Neutrophil (primary cell): ENCODE results near the gene AMDHD2.

Source experiments
- H3K27ac ChIP-seq: fragments of 200-600 bp; sonication (generic); 2 replicates; pipeline ENCODE4 v1.5.1; 2016; ENCODE audit warnings: mild to moderate bottlenecking, moderate library complexity
- H3K27me3 ChIP-seq: fragments of 200-600 bp; sonication (generic); 2 replicates; pipeline ENCODE4 v1.6.0; 2016; ENCODE audit warnings: mild to moderate bottlenecking
- H3K36me3 ChIP-seq: fragments of 200-600 bp; sonication (generic); 2 replicates; pipeline ENCODE4 v1.5.1; 2017
- H3K4me1 ChIP-seq, 2 experiments: fragments of 200-600 bp in 1 of 2; sonication (generic) in 1 of 2; 1 replicate in 1 of 2; 2 replicates in 1 of 2; pipeline versions ENCODE4 v1.5.1 to v1.6.1; 2013 to 2016; ENCODE audit warnings: low read depth in 1 of 2, low read length in 1 of 2, mild to moderate bottlenecking in 1 of 2, moderate library complexity in 1 of 2; ENCODE audit not compliant: control insufficient read depth in 1 of 2, insufficient read depth in 1 of 2
- H3K4me3 ChIP-seq, 2 experiments: fragments of 200-600 bp in 1 of 2; sonication (generic) in 1 of 2; 1 replicate in 1 of 2; 2 replicates in 1 of 2; pipeline ENCODE4 v1.5.1; 2013 to 2016; ENCODE audit warnings: low read depth in 1 of 2, low read length in 1 of 2, mild to moderate bottlenecking in 1 of 2, moderate library complexity in 1 of 2
- H3K9me3 ChIP-seq: fragments of 200-600 bp; sonication (generic); 2 replicates; pipeline ENCODE4 v1.5.1; 2016
- TF ChIP-seq, protein P1 (sequence below): fragments of 200-600 bp; sonication (generic); IDR thresholded peaks from 2 replicates; pipeline ENCODE4 v1.5.1; 2016; ENCODE audit warnings: antibody characterized with exemption

AMDHD2 gene

DNA sequence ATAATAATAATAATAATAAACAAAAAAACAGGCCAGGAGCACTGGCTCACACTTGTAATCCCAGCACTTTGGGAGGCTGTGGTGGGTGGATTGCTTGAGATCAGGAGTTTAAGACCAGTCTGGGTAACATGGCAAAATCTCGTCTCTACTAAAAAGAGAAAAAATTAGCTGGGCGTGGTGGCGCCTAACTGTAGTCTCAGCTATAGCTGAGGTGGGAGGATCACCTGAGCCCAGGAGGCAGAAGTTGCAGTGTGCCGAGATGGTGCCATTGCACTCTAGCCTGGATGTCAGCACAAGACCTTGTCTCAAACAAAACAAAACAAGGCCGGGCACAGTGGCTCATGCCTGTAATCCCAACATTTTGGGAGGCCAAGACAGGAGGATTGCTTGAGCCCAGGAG, 25.1 kb upstream of the AMDHD2 start:
- TF ChIP-seq, protein P1, sequence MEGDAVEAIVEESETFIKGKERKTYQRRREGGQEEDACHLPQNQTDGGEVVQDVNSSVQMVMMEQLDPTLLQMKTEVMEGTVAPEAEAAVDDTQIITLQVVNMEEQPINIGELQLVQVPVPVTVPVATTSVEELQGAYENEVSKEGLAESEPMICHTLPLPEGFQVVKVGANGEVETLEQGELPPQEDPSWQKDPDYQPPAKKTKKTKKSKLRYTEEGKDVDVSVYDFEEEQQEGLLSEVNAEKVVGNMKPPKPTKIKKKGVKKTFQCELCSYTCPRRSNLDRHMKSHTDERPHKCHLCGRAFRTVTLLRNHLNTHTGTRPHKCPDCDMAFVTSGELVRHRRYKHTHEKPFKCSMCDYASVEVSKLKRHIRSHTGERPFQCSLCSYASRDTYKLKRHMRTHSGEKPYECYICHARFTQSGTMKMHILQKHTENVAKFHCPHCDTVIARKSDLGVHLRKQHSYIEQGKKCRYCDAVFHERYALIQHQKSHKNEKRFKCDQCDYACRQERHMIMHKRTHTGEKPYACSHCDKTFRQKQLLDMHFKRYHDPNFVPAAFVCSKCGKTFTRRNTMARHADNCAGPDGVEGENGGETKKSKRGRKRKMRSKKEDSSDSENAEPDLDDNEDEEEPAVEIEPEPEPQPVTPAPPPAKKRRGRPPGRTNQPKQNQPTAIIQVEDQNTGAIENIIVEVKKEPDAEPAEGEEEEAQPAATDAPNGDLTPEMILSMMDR: no peak
- no peak overlapping the region for H3K27ac ChIP-seq
- H3K36me3 ChIP-seq: peaks cover 16% of the 10 kb centered on the region
- no peak overlapping the region for H3K4me3 ChIP-seq
- H3K9me3 ChIP-seq: no peaks in the 10 kb centered on the region
- no peaks in the 10 kb centered on the region for H3K27me3 ChIP-seq
- peaks cover 14% of the 10 kb centered on the region in 2 experiments for H3K4me1 ChIP-seq

DNA sequence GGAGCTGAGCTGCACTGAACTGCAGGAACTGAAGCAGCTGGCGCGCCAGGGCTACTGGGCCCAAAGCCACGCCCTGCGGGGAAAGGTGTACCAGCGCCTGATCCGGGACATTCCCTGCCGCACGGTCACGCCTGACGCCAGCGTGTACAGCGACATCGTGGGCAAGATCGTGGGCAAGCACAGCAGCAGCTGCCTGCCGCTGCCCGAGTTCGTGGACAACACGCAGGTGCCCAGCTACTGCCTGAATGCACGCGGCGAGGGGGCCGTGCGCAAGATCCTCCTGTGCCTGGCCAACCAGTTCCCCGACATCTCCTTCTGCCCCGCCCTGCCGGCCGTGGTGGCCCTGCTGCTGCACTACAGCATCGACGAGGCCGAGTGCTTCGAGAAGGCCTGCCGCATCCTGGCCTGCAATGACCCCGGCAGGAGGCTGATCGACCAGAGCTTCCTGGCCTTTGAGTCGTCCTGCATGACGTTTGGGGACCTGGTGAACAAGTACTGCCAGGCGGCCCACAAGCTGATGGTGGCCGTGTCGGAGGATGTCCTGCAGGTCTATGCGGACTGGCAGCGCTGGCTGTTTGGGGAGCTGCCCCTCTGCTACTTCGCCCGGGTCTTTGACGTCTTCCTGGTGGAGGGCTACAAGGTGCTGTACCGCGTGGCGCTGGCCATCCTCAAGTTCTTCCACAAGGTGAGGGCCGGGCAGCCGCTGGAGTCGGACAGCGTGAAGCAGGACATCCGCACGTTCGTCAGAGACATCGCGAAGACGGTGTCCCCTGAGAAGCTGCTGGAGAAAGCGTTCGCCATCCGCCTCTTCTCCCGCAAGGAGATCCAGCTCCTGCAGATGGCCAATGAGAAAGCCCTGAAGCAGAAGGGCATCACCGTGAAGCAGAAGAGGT, 23.7 kb upstream of the AMDHD2 start:
- Histone ChIP-seq H3K9me3 (no peaks in the 10 kb centered on the region), H3K4me3 (no peak overlapping the region), H3K36me3 (peaks cover 16% of the 10 kb centered on the region), H3K27me3 (no peaks in the 10 kb centered on the region), H3K27ac (no peak overlapping the region), H3K4me1 (peaks cover 17 to 20% of the 10 kb centered on the region in 2 experiments)
- TF ChIP-seq, protein P1: no peak

DNA sequence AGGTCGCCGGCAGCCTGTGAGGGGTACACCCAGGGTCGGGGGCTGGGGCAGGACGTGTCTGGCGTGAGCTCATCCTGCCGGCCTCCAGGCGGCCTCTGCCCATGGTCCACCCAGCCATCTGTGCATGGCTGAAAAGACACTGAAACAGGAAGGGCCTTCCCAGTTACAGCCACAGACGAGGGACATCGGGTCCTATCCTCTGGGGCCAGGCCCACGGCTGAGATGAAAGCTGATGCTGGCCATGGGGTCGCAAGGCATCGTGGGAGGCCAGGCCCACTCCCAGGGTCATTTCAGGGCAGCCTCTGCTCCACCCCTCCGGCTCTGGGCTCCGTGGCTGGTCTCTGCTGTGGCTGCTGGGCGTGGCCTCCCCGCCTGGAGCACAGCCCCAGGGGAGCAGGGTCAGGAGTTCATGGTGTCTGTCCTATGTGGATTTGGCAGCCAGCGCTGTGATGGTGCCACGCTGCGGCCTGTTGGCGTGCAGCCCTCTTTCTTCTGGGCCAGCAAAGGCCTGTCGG, 23.0 kb upstream of the AMDHD2 start:
- no peaks in the 10 kb centered on the region for H3K9me3 ChIP-seq
- H3K27me3 ChIP-seq: no peaks in the 10 kb centered on the region
- H3K36me3 ChIP-seq: peaks cover 16% of the 10 kb centered on the region
- no peak overlapping the region for H3K4me3 ChIP-seq
- peaks cover 21 to 24% of the 10 kb centered on the region in 2 experiments for H3K4me1 ChIP-seq
- H3K27ac ChIP-seq: no peak overlapping the region
- TF ChIP-seq, protein P1: no peak

DNA sequence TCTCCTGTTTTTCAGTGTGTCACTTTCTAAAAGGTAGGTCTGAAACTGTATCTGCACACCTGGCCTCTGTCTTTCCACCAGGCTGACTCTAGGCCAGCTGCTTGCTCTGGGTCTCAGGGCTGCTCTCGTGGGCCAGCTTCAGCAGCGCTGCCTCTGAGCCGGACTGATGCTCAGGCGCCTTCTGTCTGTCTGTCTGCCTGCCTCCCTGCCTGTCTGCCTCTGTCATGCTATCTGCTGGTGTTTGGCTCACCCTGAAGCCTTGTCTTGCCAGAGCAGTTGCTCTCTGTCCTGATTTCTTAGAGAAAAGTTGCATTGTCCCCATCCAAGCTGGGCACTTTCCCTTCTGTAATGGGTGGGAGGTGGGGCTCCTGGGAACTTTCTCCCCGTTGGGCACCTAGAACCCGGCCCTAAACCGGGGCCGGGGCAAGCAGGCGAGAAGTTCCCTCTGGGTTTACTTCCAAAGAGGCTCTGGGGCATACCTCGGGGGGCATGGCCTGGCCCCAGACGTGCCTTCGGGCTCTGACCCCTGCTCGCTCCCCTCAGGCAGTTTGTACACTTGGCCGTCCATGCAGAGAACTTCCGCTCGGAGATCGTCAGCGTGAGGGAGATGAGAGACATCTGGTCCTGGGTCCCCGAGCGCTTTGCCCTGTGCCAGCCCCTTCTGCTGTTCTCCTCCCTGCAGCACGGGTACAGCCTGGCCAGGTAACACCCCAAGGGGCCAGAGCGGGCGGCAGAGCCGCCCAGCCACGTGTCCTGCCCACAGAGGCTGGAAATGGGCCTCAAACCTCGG, 22.3 kb upstream of the AMDHD2 start:
- Histone ChIP-seq H3K27me3 (no peaks in the 10 kb centered on the region), H3K9me3 (no peaks in the 10 kb centered on the region), H3K36me3 (peaks cover 16% of the 10 kb centered on the region), H3K4me1 (peaks cover 25 to 31% of the 10 kb centered on the region in 2 experiments), H3K4me3 (no peak overlapping the region), H3K27ac (no peak overlapping the region)
- TF ChIP-seq, protein P1: no peak

DNA sequence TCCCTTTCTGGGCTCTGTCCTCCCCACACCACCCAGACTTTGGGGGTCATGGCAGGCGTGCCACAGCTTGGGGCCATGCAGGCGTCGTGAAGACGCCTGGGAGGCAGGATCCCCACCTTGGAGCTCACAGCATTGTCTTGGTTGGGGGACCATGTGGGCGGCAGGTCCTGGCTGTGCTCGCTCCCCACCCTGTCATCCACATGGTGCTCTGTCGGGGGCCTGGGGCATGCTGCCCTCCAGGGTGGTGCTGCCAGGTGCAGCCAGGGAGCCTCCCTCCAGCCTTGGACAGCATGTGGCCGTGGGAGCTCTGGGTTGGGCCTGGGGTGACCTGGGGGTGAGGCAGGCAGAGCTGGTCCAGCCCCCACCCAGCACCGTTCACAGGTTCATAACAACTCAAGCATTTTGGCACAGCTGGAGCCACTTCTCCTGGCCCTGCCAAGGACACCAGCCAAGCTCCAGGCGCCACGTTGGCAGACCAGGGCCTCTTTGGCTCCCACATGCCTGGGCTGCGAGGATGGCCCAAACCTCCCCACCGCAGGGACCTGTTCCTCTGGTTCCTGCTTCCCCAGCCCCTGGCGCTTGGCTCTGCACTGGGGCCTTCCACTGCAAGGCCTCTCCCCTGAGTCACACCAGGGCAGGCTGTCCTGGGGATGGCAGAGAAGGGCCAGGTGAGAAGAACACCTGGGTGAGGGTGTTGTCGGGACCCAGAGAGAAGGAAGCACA, 21.5 kb upstream of the AMDHD2 start:
- Histone ChIP-seq H3K36me3 (peaks cover 16% of the 10 kb centered on the region), H3K27ac (no peak overlapping the region), H3K4me3 (no peak overlapping the region), H3K4me1 (peaks cover 30 to 35% of the 10 kb centered on the region in 2 experiments), H3K9me3 (no peaks in the 10 kb centered on the region), H3K27me3 (no peaks in the 10 kb centered on the region)
- TF ChIP-seq, protein P1: no peak
